OCI-LY7 (cell line): ENCODE data around the gene MTUS2.

ENCODE experiments used
- EZH2phosphoT487 ChIP-seq: fragments of 200-600 bp; sonication (generic); IDR thresholded peaks from 2 replicates; pipeline ENCODE4 v1.6.1; 2018; ENCODE audit warnings: low read depth, borderline replicate concordance, mild to moderate bottlenecking, mixed run types, antibody characterized with exemption, low read length, moderate library complexity, mixed read lengths
- TF ChIP-seq, protein P1 (sequence below): fragments of 200-600 bp; sonication (generic); conservative IDR thresholded peaks from 2 replicates; pipeline ENCODE4 v1.5.1; 2014; ENCODE audit warnings: mild to moderate bottlenecking, antibody characterized with exemption, low read length, moderate library complexity, mixed read lengths

DNA sequence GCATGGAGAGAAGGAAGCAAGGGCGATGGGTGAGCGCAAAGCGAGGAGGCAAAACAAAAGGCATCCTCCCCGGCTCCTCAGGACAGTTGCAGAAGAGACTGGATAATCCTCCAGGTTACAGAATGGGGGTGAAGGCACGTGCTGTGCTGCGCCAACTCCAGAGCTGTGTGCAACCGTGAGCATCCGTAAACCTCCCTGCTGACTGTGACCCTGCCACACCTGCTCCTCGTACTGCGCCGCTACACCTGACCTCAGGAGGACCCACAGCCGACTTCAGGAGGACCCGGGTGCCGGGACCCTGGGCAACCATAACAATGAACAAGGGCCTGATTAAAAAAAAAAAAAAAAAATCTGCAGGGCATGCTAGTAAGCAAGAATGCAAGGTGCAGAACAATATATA is 706.6 kb downstream of the MTUS2 start:
- TF ChIP-seq, protein P1, sequence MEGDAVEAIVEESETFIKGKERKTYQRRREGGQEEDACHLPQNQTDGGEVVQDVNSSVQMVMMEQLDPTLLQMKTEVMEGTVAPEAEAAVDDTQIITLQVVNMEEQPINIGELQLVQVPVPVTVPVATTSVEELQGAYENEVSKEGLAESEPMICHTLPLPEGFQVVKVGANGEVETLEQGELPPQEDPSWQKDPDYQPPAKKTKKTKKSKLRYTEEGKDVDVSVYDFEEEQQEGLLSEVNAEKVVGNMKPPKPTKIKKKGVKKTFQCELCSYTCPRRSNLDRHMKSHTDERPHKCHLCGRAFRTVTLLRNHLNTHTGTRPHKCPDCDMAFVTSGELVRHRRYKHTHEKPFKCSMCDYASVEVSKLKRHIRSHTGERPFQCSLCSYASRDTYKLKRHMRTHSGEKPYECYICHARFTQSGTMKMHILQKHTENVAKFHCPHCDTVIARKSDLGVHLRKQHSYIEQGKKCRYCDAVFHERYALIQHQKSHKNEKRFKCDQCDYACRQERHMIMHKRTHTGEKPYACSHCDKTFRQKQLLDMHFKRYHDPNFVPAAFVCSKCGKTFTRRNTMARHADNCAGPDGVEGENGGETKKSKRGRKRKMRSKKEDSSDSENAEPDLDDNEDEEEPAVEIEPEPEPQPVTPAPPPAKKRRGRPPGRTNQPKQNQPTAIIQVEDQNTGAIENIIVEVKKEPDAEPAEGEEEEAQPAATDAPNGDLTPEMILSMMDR, result no peak
- no peak for TF ChIP-seq EZH2phosphoT487
